SK-N-SH treated with all-trans-retinoic acid at 6 μM for 48 hours (cell line): ENCODE measurements around the gene TIMM21.

Experiments
- ATAC-seq: fragments of 200-7000 bp; cut with Tn5 transposase; 3 replicates; pipeline ENCODE4 v1.9.1; 2020; ENCODE audit warnings: mild to moderate bottlenecking, moderate library complexity
- ARNTL ChIP-seq: fragments of 450-650 bp; formaldehyde crosslinking; IDR thresholded peaks from 2 replicates; pipeline ENCODE4 v1.5.0; 2020; ENCODE audit warnings: low read depth, mild to moderate bottlenecking, moderate library complexity, borderline replicate concordance
- BACH2 ChIP-seq: fragments of 250-450 bp; sonication (Bioruptor Pico); IDR thresholded peaks from 2 replicates; pipeline ENCODE4 v1.9.0; 2021; ENCODE audit warnings: mild to moderate bottlenecking, borderline replicate concordance
- GLIS3 ChIP-seq: fragments of 250-450 bp; sonication (Bioruptor Pico); IDR thresholded peaks from 2 replicates; pipeline ENCODE4 v1.5.0; 2020; ENCODE audit warnings: mild to moderate bottlenecking, moderate library complexity
- OSR1 ChIP-seq: fragments of 250-450 bp; sonication (Bioruptor Pico); IDR thresholded peaks from 2 replicates; pipeline ENCODE4 v1.8.0; 2022; ENCODE audit warnings: moderate library complexity, mild to moderate bottlenecking, inconsistent platforms
- PATZ1 ChIP-seq: fragments of 250-450 bp; sonication (Bioruptor Pico); IDR thresholded peaks from 2 replicates; pipeline ENCODE4 v1.8.0; 2020; ENCODE audit warnings: mild to moderate bottlenecking, moderate library complexity, borderline replicate concordance
- PPARA ChIP-seq: fragments of 250-450 bp; sonication (Bioruptor Pico); IDR thresholded peaks from 2 replicates; pipeline ENCODE4 v1.5.0; 2020; ENCODE audit warnings: mild to moderate bottlenecking, borderline replicate concordance
- RARB ChIP-seq: fragments of 250-450 bp; sonication (Bioruptor Pico); IDR thresholded peaks from 2 replicates; pipeline ENCODE4 v1.8.0; 2021; ENCODE audit warnings: mild to moderate bottlenecking, moderate library complexity
- SNAI2 ChIP-seq: fragments of 250-450 bp; sonication (Bioruptor Pico); IDR thresholded peaks from 2 replicates; pipeline ENCODE4 v1.5.0; 2020; ENCODE audit warnings: mild to moderate bottlenecking, moderate library complexity
- TCF4 ChIP-seq: fragments of 250-450 bp; sonication (Bioruptor Pico); IDR thresholded peaks from 2 replicates; pipeline ENCODE4 v1.8.0; 2021; ENCODE audit warnings: mild to moderate bottlenecking, moderate library complexity, borderline replicate concordance
- TSHZ2 ChIP-seq: fragments of 250-450 bp; sonication (Bioruptor Pico); IDR thresholded peaks from 2 replicates; pipeline ENCODE4 v1.5.0; 2020; ENCODE audit warnings: mild to moderate bottlenecking, moderate library complexity
- ZC3H10 ChIP-seq: fragments of 250-450 bp; sonication (Bioruptor Pico); IDR thresholded peaks from 2 replicates; pipeline ENCODE4 v1.5.1; 2021; ENCODE audit warnings: mild to moderate bottlenecking, moderate library complexity
- ZFP3 ChIP-seq: fragments of 250-450 bp; sonication (Bioruptor Pico); IDR thresholded peaks from 2 replicates; pipeline ENCODE4 v1.5.0; 2020; ENCODE audit warnings: mild to moderate bottlenecking, moderate library complexity
- ZFP30 ChIP-seq: fragments of 450-650 bp; formaldehyde crosslinking; IDR thresholded peaks from 2 replicates; pipeline ENCODE4 v1.5.0; 2022; ENCODE audit warnings: mild to moderate bottlenecking, moderate library complexity
- ZNF565 ChIP-seq: fragments of 450-650 bp; formaldehyde crosslinking; conservative IDR thresholded peaks from 2 replicates; pipeline ENCODE4 v1.5.0; 2020; ENCODE audit warnings: low read depth, mild to moderate bottlenecking, moderate library complexity
- ZNF8 ChIP-seq: fragments of 450-650 bp; formaldehyde crosslinking; IDR thresholded peaks from 2 replicates; pipeline ENCODE4 v1.5.0; 2020; ENCODE audit warnings: mild to moderate bottlenecking, moderate library complexity
- TF ChIP-seq, protein P1 (sequence below): fragments of 250-450 bp; sonication (Bioruptor Pico); IDR thresholded peaks from 2 replicates; pipeline ENCODE4 v1.5.1; 2020; ENCODE audit warnings: low read depth, mild to moderate bottlenecking, moderate library complexity

TIMM21 gene

GRCh38 chr18:74124642-74125041 is 23.7 kb upstream of the TIMM21 start:
- TF ChIP-seq TSHZ2 (no peak), ZFP30 (CRISPR knock-in tag) (no peak), GLIS3 (no peak), SNAI2 (CRISPR knock-in tag) (no peak), ZNF565 (no peak)
- TF ChIP-seq, all 23 proteins: peak for 0
- no peak for ATAC-seq

DNA sequence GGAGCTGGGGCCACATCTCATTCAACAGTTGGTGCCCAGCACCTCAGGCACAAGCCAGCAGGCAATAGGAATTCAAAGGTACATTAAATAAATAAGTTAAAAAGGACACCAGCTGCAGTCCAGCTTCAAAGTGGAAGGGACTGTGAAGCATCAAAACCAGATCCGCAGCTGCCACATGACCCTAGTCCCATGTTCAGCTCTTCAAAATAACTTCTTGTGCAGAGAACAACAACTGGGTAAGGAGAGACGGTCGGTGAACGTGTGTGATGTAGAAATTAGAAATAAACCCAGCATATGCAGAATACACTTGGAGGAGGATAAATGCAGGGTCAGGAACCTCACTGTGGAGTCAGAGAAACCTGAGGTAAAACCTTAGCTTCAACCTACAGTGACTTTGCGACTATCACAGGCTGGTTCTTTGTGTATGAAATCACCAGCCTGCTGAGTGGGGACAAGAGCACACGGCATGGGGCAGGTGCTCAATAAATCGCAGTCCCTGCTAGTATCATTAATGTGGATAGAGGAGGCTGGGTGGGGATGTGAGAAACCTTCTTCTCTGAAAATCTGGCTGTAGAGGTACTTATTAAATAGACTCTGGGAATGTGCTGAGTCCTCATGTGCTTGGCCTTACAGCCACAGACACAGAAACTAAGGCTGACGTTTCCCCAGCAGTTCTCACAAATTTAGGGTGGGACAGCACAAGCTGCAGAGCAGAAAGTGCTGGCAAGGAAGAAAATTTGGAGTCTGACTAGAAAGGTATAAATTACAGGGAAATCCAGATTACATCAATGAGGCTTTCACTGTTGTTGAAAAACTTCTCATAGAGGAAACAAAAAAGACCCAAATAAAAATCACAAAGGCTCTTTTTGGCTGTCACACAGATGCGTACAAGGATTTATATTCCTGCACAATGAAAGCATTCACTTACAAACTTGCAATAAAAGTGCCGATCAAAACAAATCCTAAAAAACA is 21.4 kb upstream of the TIMM21 start:
- ATAC-seq: no peak
- TF ChIP-seq GLIS3: no peak
- TF ChIP-seq TCF4 (CRISPR knock-in tag): no peak
- no peak for TF ChIP-seq BACH2 (CRISPR knock-in tag)
- TF ChIP-seq OSR1 (CRISPR knock-in tag): no peak
- no peak for TF ChIP-seq ZC3H10 (CRISPR knock-in tag)
- no peak for TF ChIP-seq RARB (CRISPR knock-in tag)
- TF ChIP-seq TSHZ2: no peak
- TF ChIP-seq ZFP30 (CRISPR knock-in tag): no peak
- no peak for TF ChIP-seq ZNF8
- no peak for TF ChIP-seq ZFP3 (CRISPR knock-in tag)

DNA sequence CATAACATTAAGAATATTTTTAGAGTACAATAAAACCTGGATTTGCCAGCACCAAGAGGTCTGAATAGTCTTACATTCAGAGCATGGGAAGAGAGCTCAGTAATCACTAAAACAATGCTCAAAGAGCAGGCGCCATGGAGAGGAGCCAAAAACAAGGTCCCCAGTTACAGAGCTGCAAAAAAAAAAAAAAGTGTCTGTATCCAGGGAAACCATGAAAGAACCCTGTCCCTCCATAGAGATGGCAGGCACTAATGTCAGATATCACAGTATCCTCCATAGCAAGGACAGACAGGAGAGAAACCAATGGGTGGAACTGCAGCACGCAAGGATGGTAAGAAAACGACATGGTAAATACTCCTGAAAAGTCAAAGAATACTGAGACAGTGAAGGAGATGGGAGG is 20.2 kb upstream of the TIMM21 start:
- no peak for ATAC-seq
- TF ChIP-seq, protein P1, sequence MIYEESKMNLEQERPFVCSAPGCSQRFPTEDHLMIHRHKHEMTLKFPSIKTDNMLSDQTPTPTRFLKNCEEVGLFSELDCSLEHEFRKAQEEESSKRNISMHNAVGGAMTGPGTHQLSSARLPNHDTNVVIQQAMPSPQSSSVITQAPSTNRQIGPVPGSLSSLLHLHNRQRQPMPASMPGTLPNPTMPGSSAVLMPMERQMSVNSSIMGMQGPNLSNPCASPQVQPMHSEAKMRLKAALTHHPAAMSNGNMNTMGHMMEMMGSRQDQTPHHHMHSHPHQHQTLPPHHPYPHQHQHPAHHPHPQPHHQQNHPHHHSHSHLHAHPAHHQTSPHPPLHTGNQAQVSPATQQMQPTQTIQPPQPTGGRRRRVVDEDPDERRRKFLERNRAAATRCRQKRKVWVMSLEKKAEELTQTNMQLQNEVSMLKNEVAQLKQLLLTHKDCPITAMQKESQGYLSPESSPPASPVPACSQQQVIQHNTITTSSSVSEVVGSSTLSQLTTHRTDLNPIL: no peak

DNA sequence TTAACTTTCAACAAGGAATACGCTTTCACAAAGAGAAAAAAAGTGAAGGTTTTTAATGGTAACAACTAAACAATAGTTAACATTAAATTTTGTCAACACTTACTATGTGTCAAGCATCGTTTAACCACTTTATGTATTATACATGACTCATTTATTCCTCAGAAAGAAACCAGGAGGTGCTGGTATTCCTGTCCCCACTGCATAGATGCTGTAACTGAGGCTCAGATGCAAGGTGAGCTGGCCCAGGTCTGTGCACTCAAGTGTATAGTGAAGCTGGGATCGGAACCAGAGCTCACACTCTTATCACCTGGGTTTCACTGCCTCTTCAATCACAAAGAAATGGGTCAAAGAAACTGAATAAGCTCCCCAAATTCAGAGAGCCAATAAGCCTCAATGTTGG is 17.2 kb upstream of the TIMM21 start:
- TF ChIP-seq TSHZ2: no peak
- TF ChIP-seq ZFP3 (CRISPR knock-in tag): no peak
- no peak for TF ChIP-seq ZC3H10 (CRISPR knock-in tag)
- no peak for TF ChIP-seq PATZ1 (CRISPR knock-in tag)
- no peak for TF ChIP-seq BACH2 (CRISPR knock-in tag)
- no peak for TF ChIP-seq ZNF565
- no peak for TF ChIP-seq RARB (CRISPR knock-in tag)
- no peak for TF ChIP-seq PPARA
- no peak for TF ChIP-seq OSR1 (CRISPR knock-in tag)
- TF ChIP-seq ARNTL (CRISPR knock-in tag): no peak
- no peak for ATAC-seq
